Measurements from ENCODE around the gene LRRC3. TPM values are rescaled to one million over a fixed set of nuclear protein-coding genes. Genes with fewer than 3 reads are reported as not detected.

Gene LRRC3, protein sequence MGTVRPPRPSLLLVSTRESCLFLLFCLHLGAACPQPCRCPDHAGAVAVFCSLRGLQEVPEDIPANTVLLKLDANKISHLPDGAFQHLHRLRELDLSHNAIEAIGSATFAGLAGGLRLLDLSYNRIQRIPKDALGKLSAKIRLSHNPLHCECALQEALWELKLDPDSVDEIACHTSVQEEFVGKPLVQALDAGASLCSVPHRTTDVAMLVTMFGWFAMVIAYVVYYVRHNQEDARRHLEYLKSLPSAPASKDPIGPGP
- total RNA-seq: 0.86 and 0.98 TPM in 2 replicates

DNA sequence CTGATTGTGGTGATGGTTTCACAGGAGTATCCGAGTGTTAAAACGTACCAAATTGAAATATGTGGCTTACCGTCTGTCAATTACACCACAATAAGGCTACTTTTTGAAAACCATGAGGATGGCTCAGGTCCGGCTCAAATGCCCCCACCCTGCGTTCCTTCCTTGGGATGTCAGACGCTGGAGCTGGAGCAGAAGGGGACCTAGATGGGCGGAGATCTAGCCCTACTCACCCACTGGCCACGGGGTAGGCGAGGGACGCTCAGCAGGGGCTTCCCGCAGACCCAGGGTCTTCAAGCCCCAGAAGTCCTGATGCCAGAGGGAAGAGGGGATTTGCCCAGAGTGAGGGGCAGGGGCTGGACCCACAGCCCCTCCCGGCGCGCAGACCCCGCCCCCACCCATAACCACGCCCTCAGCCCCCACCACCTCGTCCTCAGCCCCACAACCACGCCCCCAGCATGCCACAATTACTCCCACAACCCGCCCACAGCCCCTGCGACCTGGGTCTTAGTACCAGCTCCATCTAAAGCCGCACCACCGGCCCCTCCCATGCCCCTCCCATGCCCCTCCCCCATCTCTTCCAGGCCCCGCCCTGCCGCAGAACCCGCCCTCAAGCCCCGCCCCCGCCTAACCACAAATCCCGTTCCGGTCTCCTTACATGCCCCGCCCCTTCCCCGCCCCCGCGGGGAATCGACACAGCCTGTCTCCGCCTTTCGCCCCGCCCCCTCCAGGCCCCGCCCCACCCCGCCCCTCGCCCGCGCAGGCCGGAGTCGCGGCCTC is at the start of gene LRRC3:
Gene LRRC3, plus strand, starts transcription at position 764 of the 777 bp plus-strand sequence. CDS start 1,135 bp downstream, outside the sequence.

Other genes starting within 250 kb of the LRRC3 start
- gene ICOSLG, start 214.6 kb upstream of the LRRC3 start, total RNA-seq: 0.09 and 0.43 TPM in 2 replicates
- gene DNMT3L, start 193.6 kb upstream of the LRRC3 start, total RNA-seq: not detected in 2 replicates
- not detected in 2 replicates for gene AIRE, start 169.6 kb upstream of the LRRC3 start, total RNA-seq
- 235 and 327 TPM in 2 replicates for gene PFKL, start 155.5 kb upstream of the LRRC3 start, total RNA-seq
- 4.9 and 6.5 TPM in 2 replicates for gene CFAP410, start 116.1 kb upstream of the LRRC3 start, total RNA-seq
- 0.22 and 0.43 TPM in 2 replicates for gene TRPM2, start 101.9 kb upstream of the LRRC3 start, total RNA-seq
- not detected in 2 replicates for gene KRTAP10-1, start 84.7 kb downstream of the LRRC3 start, total RNA-seq
- gene KRTAP10-2, start 96.0 kb downstream of the LRRC3 start, total RNA-seq: not detected in 2 replicates
- gene KRTAP10-3, start 103.3 kb downstream of the LRRC3 start, total RNA-seq: not detected in 2 replicates
- gene KRTAP10-4, start 118.2 kb downstream of the LRRC3 start, total RNA-seq: not detected in 2 replicates
- gene KRTAP10-5, start 125.1 kb downstream of the LRRC3 start, total RNA-seq: not detected in 2 replicates
- gene KRTAP10-6, start 137.0 kb downstream of the LRRC3 start, total RNA-seq: under 0.01 TPM in 1 of 2 replicates, not detected in the other
- not detected in 2 replicates for gene KRTAP10-7, start 145.1 kb downstream of the LRRC3 start, total RNA-seq
- not detected in 2 replicates for gene KRTAP10-8, start 156.6 kb downstream of the LRRC3 start, total RNA-seq
- not detected in 2 replicates for gene KRTAP10-9, start 171.6 kb downstream of the LRRC3 start, total RNA-seq
- not detected in 2 replicates for gene KRTAP10-10, start 181.8 kb downstream of the LRRC3 start, total RNA-seq
- gene KRTAP10-11, start 190.9 kb downstream of the LRRC3 start, total RNA-seq: not detected in 2 replicates
- not detected in 2 replicates for gene KRTAP12-4, start 199.1 kb downstream of the LRRC3 start, total RNA-seq
- gene KRTAP12-3, start 202.4 kb downstream of the LRRC3 start, total RNA-seq: not detected in 2 replicates
- not detected in 2 replicates for gene KRTAP12-2, start 211.4 kb downstream of the LRRC3 start, total RNA-seq
- gene KRTAP12-1, start 226.7 kb downstream of the LRRC3 start, total RNA-seq: not detected in 2 replicates
- gene KRTAP10-12, start 241.7 kb downstream of the LRRC3 start, total RNA-seq: not detected in 2 replicates